ENCODE results near the gene RTP5.

GRCh38 chr2:241914542-241914941, 45.0 kb downstream of the RTP5 start:
- TF ChIP-seq CTCF (IDR thresholded peaks at IDR 0.05) (no peak), POLR2AphosphoS5 (IDR thresholded peaks at IDR 0.05) (no peak), POLR2A (IDR thresholded peaks at IDR 0.05) (no peak)

Measured in upper lobe of left lung (tissue), 4 donors.